WTC11 (cell line): ENCODE measurements around the gene CLDN22. TPM values are rescaled to one million over a fixed set of nuclear protein-coding genes. Genes with fewer than 3 reads are reported as not detected.

Experiments
- ATAC-seq: fragments of 200-7000 bp; cut with Tn5 transposase; 2 replicates; pipeline ENCODE4 v1.10.0; 2021; ENCODE audit warnings: mild to moderate bottlenecking, moderate library complexity
- CTCF ChIA-PET: fragments of 300-600 bp; sonication (Branson Sonifier 250); formaldehyde crosslinking; loops from one replicate; lab custom pipeline; 2021; ENCODE audit warnings: antibody characterized with exemption; lab: Charles Lee
- POLR2A ChIA-PET: fragments of 350-600 bp; sonication (Branson Sonifier 250); formaldehyde crosslinking; loops from one replicate; lab custom pipeline; 2021; ENCODE audit warnings: antibody characterized with exemption; lab: Charles Lee
- DNase-seq: peaks from one replicate; pipeline ENCODE4 v3.0.0; 2021; ENCODE audit warnings: low spot score
- H3K27ac Mint-ChIP-seq: 2 replicates; pipeline ENCODE4 v1.8.0; 2021; ENCODE audit warnings: mixed read lengths
- H3K27me3 Mint-ChIP-seq: 2 replicates; pipeline ENCODE4 v1.8.0; 2021; ENCODE audit warnings: low read depth, mild to moderate bottlenecking, moderate library complexity, mixed read lengths
- H3K36me3 Mint-ChIP-seq: 2 replicates; pipeline ENCODE4 v1.8.0; 2021; ENCODE audit warnings: mixed read lengths
- H3K4me1 Mint-ChIP-seq: 2 replicates; pipeline ENCODE4 v1.8.0; 2022; ENCODE audit warnings: mixed read lengths
- H3K4me3 Mint-ChIP-seq: 2 replicates; pipeline ENCODE4 v1.8.0; 2021; ENCODE audit warnings: mild to moderate bottlenecking, moderate library complexity, mixed read lengths
- H3K9me3 Mint-ChIP-seq: 2 replicates; pipeline ENCODE4 v1.8.0; 2021; ENCODE audit warnings: mixed read lengths
- ATF1 ChIP-seq: sonication (generic); formaldehyde crosslinking; IDR thresholded peaks from 2 replicates; pipeline ENCODE4 v1.8.1; 2023; ENCODE audit warnings: mild to moderate bottlenecking, moderate library complexity, missing genetic modification reagents
- ATF2 ChIP-seq: sonication (generic); formaldehyde crosslinking; IDR thresholded peaks from 2 replicates; pipeline ENCODE4 v1.8.1; 2022; ENCODE audit warnings: low read depth, missing genetic modification reagents, borderline replicate concordance
- FOXP4 ChIP-seq: sonication (generic); formaldehyde crosslinking; IDR thresholded peaks from 2 replicates; pipeline ENCODE4 v1.8.0; 2022; ENCODE audit warnings: mild to moderate bottlenecking, missing genetic modification reagents
- GABPB1 ChIP-seq: sonication (generic); formaldehyde crosslinking; IDR thresholded peaks from 2 replicates; pipeline ENCODE4 v1.8.1; 2023; ENCODE audit warnings: mild to moderate bottlenecking, missing genetic modification reagents
- GRHL2 ChIP-seq: fragments of 250-450 bp; sonication (Bioruptor Pico); IDR thresholded peaks from 2 replicates; pipeline ENCODE4 v1.8.0; 2022; ENCODE audit warnings: mild to moderate bottlenecking, moderate library complexity; ENCODE audit not compliant: insufficient replicate concordance, severe bottlenecking
- GTF2I ChIP-seq: fragments of 250-450 bp; sonication (Bioruptor Pico); conservative IDR thresholded peaks from 2 replicates; pipeline ENCODE4 v1.4.0; 2021; ENCODE audit warnings: mild to moderate bottlenecking
- IRF1 ChIP-seq: sonication (generic); formaldehyde crosslinking; IDR thresholded peaks from 2 replicates; pipeline ENCODE4 v1.8.0; 2023; ENCODE audit warnings: missing genetic modification reagents
- JUN ChIP-seq: sonication (generic); formaldehyde crosslinking; IDR thresholded peaks from 2 replicates; pipeline ENCODE4 v1.8.0; 2023; ENCODE audit warnings: mild to moderate bottlenecking, missing genetic modification reagents
- NFYB ChIP-seq: sonication (generic); formaldehyde crosslinking; conservative IDR thresholded peaks from 2 replicates; pipeline ENCODE4 v1.8.0; 2022; ENCODE audit warnings: low read depth, missing genetic modification reagents
- PRDM15 ChIP-seq: sonication (generic); formaldehyde crosslinking; IDR thresholded peaks from 2 replicates; pipeline ENCODE4 v1.8.0; 2022; ENCODE audit warnings: missing genetic modification reagents
- SMAD4 ChIP-seq: sonication (generic); formaldehyde crosslinking; IDR thresholded peaks from 2 replicates; pipeline ENCODE4 v1.8.0; 2022; ENCODE audit warnings: mild to moderate bottlenecking, missing genetic modification reagents
- ZNF121 ChIP-seq: sonication (generic); formaldehyde crosslinking; IDR thresholded peaks from 2 replicates; pipeline ENCODE4 v1.8.0; 2023; ENCODE audit warnings: missing genetic modification reagents
- ZNF281 ChIP-seq: sonication (generic); formaldehyde crosslinking; IDR thresholded peaks from 2 replicates; pipeline ENCODE4 v1.8.0; 2023; ENCODE audit warnings: mild to moderate bottlenecking, missing genetic modification reagents
- ZNF396 ChIP-seq: fragments of 250-450 bp; sonication (Bioruptor Pico); IDR thresholded peaks from 2 replicates; pipeline ENCODE4 v1.8.0; 2021; ENCODE audit warnings: mild to moderate bottlenecking, moderate library complexity, borderline replicate concordance
- total RNA-seq: library from RNA; stranded (reverse); gene quantifications from 3 replicates; pipeline ENCODE4 v1.2.3, GENCODE V29; 2021

Gene CLDN22
- total RNA-seq, 1 experiment from 2014 or later, result not detected

GRCh38 chr4:183286590-183287308 is 33.3 kb downstream of the CLDN22 start (continued):
- no peak for TF ChIP-seq PRDM15 (CRISPR knock-in tag)
- TF ChIP-seq ZNF281, result no peak
- TF ChIP-seq ATF2, result no peak
- TF ChIP-seq GRHL2 (CRISPR knock-in tag), result no peak

GRCh38 chr4:183285886-183286285 is 34.2 kb downstream of the CLDN22 start:
- ChIA-PET POLR2A (no interaction called here), CTCF (no interaction called here)
- H3K27ac Mint-ChIP-seq, result no peak overlapping the region
- no peaks in the 10 kb centered on the region for H3K9me3 Mint-ChIP-seq
- no peak overlapping the region for H3K4me3 Mint-ChIP-seq
- H3K4me1 Mint-ChIP-seq, result no peaks in the 10 kb centered on the region
- ATAC-seq, result no peak
- H3K27me3 Mint-ChIP-seq, result no peaks in the 10 kb centered on the region
- peaks cover 80% of the 10 kb centered on the region for H3K36me3 Mint-ChIP-seq
- no peak for DNase-seq
- no peak for TF ChIP-seq ZNF121
- no peak for TF ChIP-seq JUN
- no peak for TF ChIP-seq SMAD4
- no peak for TF ChIP-seq ATF1
- TF ChIP-seq GTF2I (CRISPR knock-in tag), result no peak
- TF ChIP-seq NFYB (CRISPR knock-in tag), result no peak
- no peak for TF ChIP-seq ZNF396 (CRISPR knock-in tag)
- TF ChIP-seq GRHL2 (CRISPR knock-in tag), result no peak
- no peak for TF ChIP-seq ZNF281
- TF ChIP-seq GABPB1 (CRISPR knock-in tag), result no peak
- TF ChIP-seq FOXP4 (CRISPR knock-in tag), result no peak
- no peak for TF ChIP-seq PRDM15 (CRISPR knock-in tag)
- TF ChIP-seq ATF2, result no peak
- TF ChIP-seq IRF1 (CRISPR knock-in tag), result no peak
